ENCODE data around the gene RPS14. TPM values are rescaled to one million over a fixed set of nuclear protein-coding genes. Genes with fewer than 3 reads are reported as not detected.

The RPS14 gene
- total RNA-seq, 1 donor from 2014 or later = 1,798 TPM

DNA sequence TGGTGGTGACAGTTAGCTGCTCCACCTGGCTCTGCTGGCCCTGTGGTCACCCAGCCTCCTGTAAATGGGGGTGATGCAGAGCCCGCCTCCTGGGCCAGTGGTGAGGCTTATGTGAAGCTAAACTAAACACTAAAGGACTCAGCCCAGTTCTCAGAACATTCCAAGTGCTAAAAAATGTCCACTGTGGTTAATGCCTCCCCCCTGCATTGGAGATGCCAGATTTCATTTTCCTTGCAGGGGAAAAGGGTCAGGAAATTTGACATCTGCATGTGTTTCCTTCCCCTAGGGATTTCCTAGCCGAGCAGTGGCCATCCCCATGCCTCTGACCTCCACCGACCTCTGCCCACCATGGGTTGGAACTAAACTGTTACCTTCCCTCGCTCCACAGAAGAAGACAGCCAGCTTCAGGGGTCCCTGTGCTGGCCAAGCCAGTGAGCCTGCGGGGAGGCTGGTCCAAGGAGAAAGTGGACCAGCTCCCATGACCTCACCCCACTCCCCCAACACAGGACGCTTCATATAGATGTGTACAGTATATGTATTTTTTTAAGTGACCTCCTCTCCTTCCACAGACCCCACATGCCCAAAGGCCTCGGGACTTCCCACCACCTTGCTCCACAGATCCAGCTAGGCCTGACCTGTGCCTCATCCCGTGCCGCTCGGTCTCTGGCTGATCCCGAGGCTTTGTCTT is 49.9 kb downstream of the RPS14 start:
- H3K4me3 Mint-ChIP-seq (ENCODE audit: unreplicated experiment) = no peak overlapping the region
- no peak for DNase-seq (ENCODE audit: extremely low spot score, unreplicated experiment)

DNA sequence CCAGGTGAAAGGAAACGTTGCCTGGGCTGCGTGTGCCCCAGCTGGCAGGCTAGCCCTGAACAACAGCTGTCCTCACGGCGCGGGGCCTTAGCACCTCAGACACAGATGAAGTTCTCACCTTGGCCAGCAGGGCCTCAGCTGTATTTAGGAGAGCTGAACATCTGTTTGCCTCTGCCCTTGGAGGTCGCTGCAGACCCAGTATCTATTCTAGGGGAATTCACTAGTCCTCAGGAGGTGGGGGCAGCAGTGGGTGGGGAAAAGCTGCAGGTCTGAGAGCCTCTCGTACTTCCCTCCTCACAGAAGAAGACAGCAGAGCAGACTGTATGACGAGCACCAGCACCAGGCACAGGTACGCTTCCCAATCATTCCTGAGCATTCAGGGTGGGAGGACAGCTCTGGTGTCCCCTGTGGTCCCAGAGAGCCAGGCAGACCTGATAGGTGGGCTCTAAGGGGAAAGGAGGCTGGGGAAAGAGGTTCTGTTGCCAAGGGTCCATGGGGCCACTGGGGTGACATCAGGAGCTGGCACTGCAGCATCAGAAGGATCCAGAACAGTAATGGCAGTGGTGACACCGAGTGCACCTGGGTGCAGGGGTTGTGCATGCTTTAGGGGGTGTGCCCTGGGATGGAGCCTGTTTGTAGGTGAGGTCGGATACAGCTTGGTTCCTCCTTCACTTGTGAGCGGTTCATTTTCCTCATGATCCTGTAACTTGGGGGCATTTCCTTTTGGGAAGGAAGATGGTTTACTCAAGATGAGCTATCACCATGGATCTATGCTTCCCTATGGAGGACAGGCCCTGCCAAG is 50.6 kb downstream of the RPS14 start:
- no peak for DNase-seq (ENCODE audit: extremely low spot score, unreplicated experiment)
- Mint-ChIP-seq H3K4me1 (ENCODE audit: unreplicated experiment) (peaks cover 24% of the 10 kb centered on the region), H3K4me3 (ENCODE audit: unreplicated experiment) (no peak overlapping the region), H3K27me3 (ENCODE audit: unreplicated experiment) (no peaks in the 10 kb centered on the region), H3K27ac (ENCODE audit: unreplicated experiment) (peak overlapping the region; percentile 60), H3K9me3 (ENCODE audit: unreplicated experiment) (no peaks in the 10 kb centered on the region), H3K36me3 (ENCODE audit: unreplicated experiment) (peaks cover 36% of the 10 kb centered on the region)
- no peak for TF ChIP-seq CTCF (IDR thresholded peaks at IDR 0.05)

More for the DNA sequence above, 49.9 kb downstream of the RPS14 start:
- no peak for TF ChIP-seq CTCF (IDR thresholded peaks at IDR 0.05)
- peaks cover 24% of the 10 kb centered on the region for H3K4me1 Mint-ChIP-seq (ENCODE audit: unreplicated experiment)
- H3K36me3 Mint-ChIP-seq (ENCODE audit: unreplicated experiment) = peaks cover 36% of the 10 kb centered on the region
- H3K27me3 Mint-ChIP-seq (ENCODE audit: unreplicated experiment) = no peaks in the 10 kb centered on the region
- H3K27ac Mint-ChIP-seq (ENCODE audit: unreplicated experiment) = no peak overlapping the region
- H3K9me3 Mint-ChIP-seq (ENCODE audit: unreplicated experiment) = no peaks in the 10 kb centered on the region

DNA sequence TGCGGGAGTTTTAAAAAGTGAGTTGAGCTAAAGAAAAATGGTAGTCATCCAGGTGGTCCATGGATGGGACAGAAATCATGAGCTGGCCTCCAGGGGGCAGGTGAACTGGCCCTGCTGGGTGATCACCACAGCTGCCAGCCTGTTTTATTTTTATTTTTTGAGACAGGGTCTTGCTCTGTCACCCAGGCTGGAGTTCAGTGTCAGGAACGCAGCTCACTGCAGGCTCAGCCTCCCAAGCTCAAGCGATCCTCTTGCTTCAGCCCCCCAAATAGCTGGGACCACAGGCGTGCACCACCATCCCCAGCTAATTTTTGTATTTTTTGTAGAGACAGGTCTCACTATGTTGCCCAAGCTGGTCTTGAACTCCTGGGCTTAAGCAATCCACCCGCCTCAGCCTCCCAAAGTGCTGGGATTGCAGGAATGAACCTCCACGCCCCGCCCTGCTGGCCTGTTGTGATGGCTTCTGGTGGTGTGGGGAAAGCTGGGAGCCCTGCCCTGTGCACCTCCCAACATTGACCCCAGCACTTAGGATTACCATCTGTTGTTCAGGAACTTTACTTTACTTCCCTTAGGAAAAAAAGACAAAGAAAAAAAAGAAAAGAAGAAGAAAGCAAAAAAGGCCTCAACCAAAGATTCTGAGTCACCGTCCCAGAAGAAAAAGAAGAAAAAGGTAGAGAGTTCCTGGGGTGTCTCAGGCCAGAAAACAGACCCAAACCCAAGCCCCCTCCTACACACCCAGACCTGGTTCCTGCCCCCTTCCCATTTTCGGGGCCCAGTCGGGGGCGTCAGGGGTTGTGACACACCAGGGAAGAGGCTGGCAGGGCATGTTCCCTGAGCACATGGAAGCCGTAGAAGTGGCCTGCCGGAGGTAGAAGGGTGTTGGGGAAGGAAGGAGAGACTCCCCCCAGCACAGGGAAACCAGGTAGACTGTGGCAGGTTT is 51.5 kb downstream of the RPS14 start:
- peaks cover 39% of the 10 kb centered on the region for H3K36me3 Mint-ChIP-seq (ENCODE audit: unreplicated experiment)
- DNase-seq (ENCODE audit: extremely low spot score, unreplicated experiment) = no peak
- no peaks in the 10 kb centered on the region for H3K27me3 Mint-ChIP-seq (ENCODE audit: unreplicated experiment)
- H3K4me3 Mint-ChIP-seq (ENCODE audit: unreplicated experiment) = no peak overlapping the region
- H3K9me3 Mint-ChIP-seq (ENCODE audit: unreplicated experiment) = no peaks in the 10 kb centered on the region
- no peak for TF ChIP-seq CTCF (IDR thresholded peaks at IDR 0.05)
- peak overlapping the region; percentile 37 for H3K27ac Mint-ChIP-seq (ENCODE audit: unreplicated experiment)
- peaks cover 24% of the 10 kb centered on the region for H3K4me1 Mint-ChIP-seq (ENCODE audit: unreplicated experiment)

- Mint-ChIP-seq H3K27ac (ENCODE audit: unreplicated experiment) (no peak overlapping the region), H3K4me1 (ENCODE audit: unreplicated experiment) (peaks cover 24% of the 10 kb centered on the region), H3K27me3 (ENCODE audit: unreplicated experiment) (no peaks in the 10 kb centered on the region), H3K36me3 (ENCODE audit: unreplicated experiment) (peaks cover 42% of the 10 kb centered on the region), H3K4me3 (ENCODE audit: unreplicated experiment) (no peak overlapping the region), H3K9me3 (ENCODE audit: unreplicated experiment) (no peaks in the 10 kb centered on the region)
- no peak for TF ChIP-seq CTCF (IDR thresholded peaks at IDR 0.05)
- no peak for DNase-seq (ENCODE audit: extremely low spot score, unreplicated experiment)
Observed at GRCh38 chr5:150397146-150397781, 52.3 kb downstream of the RPS14 start.
